Liver (tissue), 3 donors: ENCODE data around the gene HLCS.

ENCODE experiments used
- EGR1 ChIP-seq, 2 donors: IDR thresholded peaks; 2 replicates each; pipeline ENCODE4 v1.6.1; 2016 to 2018; ENCODE audit warnings: antibody characterized with exemption in 2 of 2, low read depth in 2 of 2
- GABPA ChIP-seq, 2 donors: IDR thresholded peaks in 1 of 2; conservative IDR thresholded peaks in 1 of 2; 2 replicates each; pipeline ENCODE4 v1.6.1; 2016; ENCODE audit warnings: antibody characterized with exemption in 2 of 2, mild to moderate bottlenecking in 1 of 2, moderate library complexity in 1 of 2
- JUND ChIP-seq, 2 donors: IDR thresholded peaks; 2 replicates each; pipeline ENCODE4 v1.6.1; 2016; ENCODE audit warnings: antibody characterized with exemption in 2 of 2
- RAD21 ChIP-seq, 2 donors: IDR thresholded peaks; 2 replicates each; pipeline ENCODE4 v1.6.1; 2016; ENCODE audit warnings: antibody characterized with exemption in 2 of 2, mild to moderate bottlenecking in 2 of 2
- SP1 ChIP-seq: IDR thresholded peaks from 2 replicates; pipeline ENCODE4 v1.6.1; 2018; ENCODE audit warnings: antibody characterized with exemption, mild to moderate bottlenecking
- TAF1 ChIP-seq: conservative IDR thresholded peaks from 2 replicates; pipeline ENCODE4 v1.6.1; 2016; ENCODE audit warnings: antibody characterized with exemption, mild to moderate bottlenecking
- YY1 ChIP-seq: IDR thresholded peaks from 2 replicates; pipeline ENCODE4 v1.6.1; 2016; ENCODE audit warnings: antibody characterized with exemption, mild to moderate bottlenecking
- TF ChIP-seq, protein P1 (sequence below): fragments of 150-350 bp; IDR thresholded peaks from 2 replicates; pipeline ENCODE4 v1.5.1; 2017; ENCODE audit warnings: improper control_type of control experiment, low read depth, low read length; ENCODE audit not compliant: missing input control
- TF ChIP-seq, protein P2 (sequence below): IDR thresholded peaks from 2 replicates; pipeline ENCODE4 v1.6.1; 2016; ENCODE audit warnings: antibody characterized with exemption, mild to moderate bottlenecking
- TF ChIP-seq, protein P3 (sequence below): IDR thresholded peaks from 2 replicates; pipeline ENCODE4 v1.6.1; 2016; ENCODE audit warnings: antibody characterized with exemption
- donor health status: healthy.
- donor health status: healthy.

DNA sequence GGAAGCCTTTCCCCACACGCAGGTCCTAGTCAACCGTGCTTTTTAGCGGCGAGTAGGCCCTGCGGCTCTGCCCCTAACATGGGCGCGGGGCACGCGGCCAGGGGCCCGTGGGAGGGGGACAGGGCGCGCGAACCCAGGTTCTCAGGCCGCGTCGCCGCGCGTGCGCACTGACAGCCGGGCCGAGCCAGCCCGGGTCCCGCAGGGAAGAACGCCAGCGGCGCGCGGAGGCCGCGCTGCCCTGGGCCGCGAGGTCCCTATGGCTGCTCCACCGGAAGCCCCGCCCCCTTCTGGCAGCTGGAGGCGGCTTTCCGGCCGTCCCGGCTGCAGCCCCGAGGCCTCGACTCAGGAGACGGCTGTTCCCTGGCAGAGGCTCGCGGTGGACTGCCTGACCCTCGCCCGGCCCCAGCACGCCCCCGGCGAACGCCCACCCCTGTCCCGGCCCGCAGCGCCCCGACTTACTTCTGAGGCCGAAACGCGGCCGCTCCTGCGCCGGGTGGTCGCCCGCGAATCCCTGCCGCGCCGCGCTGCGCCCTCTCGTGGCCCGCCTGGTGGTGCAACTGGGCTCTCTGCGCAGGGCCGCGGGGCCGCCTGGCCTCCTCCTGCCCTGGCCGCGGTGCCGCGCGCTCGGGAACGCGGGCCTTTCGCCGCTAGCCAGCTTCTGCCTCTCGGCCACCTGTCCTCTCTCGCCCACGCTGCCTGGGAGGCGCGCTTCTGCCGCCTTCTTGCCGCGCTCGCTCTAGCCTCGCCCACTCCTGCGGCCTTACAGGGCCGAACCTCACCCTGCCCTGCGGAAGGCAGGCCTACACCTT lies 23.4 kb upstream of the HLCS start:
- TF ChIP-seq, protein P1, sequence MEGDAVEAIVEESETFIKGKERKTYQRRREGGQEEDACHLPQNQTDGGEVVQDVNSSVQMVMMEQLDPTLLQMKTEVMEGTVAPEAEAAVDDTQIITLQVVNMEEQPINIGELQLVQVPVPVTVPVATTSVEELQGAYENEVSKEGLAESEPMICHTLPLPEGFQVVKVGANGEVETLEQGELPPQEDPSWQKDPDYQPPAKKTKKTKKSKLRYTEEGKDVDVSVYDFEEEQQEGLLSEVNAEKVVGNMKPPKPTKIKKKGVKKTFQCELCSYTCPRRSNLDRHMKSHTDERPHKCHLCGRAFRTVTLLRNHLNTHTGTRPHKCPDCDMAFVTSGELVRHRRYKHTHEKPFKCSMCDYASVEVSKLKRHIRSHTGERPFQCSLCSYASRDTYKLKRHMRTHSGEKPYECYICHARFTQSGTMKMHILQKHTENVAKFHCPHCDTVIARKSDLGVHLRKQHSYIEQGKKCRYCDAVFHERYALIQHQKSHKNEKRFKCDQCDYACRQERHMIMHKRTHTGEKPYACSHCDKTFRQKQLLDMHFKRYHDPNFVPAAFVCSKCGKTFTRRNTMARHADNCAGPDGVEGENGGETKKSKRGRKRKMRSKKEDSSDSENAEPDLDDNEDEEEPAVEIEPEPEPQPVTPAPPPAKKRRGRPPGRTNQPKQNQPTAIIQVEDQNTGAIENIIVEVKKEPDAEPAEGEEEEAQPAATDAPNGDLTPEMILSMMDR, result peak; percentile 70
- TF ChIP-seq JUND (IDR thresholded peaks at IDR 0.05) (no peak), RAD21 (IDR thresholded peaks at IDR 0.05) (peak in 1 of 2 donors; percentile 31), TAF1 (no peak), SP1 (peak; percentile 13), GABPA (IDR thresholded peaks at IDR 0.05 in 1 of 2, conservative IDR thresholded peaks at IDR 0.05 in 1 of 2) (peak in 1 of 2 donors; percentile 69), YY1 (no peak), EGR1 (IDR thresholded peaks at IDR 0.05; ENCODE audit: low read depth in 2 of 2) (peak; percentile 77 to 91)
- TF ChIP-seq, protein P2, sequence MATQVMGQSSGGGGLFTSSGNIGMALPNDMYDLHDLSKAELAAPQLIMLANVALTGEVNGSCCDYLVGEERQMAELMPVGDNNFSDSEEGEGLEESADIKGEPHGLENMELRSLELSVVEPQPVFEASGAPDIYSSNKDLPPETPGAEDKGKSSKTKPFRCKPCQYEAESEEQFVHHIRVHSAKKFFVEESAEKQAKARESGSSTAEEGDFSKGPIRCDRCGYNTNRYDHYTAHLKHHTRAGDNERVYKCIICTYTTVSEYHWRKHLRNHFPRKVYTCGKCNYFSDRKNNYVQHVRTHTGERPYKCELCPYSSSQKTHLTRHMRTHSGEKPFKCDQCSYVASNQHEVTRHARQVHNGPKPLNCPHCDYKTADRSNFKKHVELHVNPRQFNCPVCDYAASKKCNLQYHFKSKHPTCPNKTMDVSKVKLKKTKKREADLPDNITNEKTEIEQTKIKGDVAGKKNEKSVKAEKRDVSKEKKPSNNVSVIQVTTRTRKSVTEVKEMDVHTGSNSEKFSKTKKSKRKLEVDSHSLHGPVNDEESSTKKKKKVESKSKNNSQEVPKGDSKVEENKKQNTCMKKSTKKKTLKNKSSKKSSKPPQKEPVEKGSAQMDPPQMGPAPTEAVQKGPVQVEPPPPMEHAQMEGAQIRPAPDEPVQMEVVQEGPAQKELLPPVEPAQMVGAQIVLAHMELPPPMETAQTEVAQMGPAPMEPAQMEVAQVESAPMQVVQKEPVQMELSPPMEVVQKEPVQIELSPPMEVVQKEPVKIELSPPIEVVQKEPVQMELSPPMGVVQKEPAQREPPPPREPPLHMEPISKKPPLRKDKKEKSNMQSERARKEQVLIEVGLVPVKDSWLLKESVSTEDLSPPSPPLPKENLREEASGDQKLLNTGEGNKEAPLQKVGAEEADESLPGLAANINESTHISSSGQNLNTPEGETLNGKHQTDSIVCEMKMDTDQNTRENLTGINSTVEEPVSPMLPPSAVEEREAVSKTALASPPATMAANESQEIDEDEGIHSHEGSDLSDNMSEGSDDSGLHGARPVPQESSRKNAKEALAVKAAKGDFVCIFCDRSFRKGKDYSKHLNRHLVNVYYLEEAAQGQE, result no peak
- TF ChIP-seq, protein P3, sequence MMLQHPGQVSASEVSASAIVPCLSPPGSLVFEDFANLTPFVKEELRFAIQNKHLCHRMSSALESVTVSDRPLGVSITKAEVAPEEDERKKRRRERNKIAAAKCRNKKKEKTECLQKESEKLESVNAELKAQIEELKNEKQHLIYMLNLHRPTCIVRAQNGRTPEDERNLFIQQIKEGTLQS, result no peak
